Measurements from ENCODE around the gene TMOD1. TPM values are rescaled to one million over a fixed set of nuclear protein-coding genes. Genes with fewer than 3 reads are reported as not detected.

The TMOD1 gene
- total RNA-seq, 2 donors from 2014 or later: 7.0 to 8.0 TPM

DNA sequence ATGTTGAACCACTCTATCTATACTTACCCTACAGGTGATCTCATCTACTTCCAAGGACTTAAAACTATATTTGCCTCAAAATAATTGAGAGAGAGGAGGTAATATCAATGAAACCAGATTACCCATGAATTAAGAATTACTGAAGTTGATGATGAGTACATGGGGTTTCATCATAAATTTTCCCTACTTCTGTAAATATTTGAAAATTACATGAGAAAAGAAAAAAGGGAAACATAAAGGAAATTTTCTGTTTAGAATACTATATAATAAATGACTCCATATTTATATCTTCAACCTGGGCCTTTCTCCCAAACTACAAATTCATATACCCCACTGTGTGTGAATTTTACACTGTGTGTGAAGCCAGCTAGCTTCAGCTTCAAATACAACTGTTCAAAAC is 129.1 kb downstream of the TMOD1 start:
- no peaks in the 10 kb centered on the region for H3K4me1 ChIP-seq (replicated peaks)
- H3K36me3 ChIP-seq: no peaks in the 10 kb centered on the region
- no peak overlapping the region for H3K4me3 ChIP-seq
- DNase-seq (ENCODE audit: low spot score): no peak
- no peak overlapping the region for H3K27ac ChIP-seq
- H3K9me3 ChIP-seq: no peaks in the 10 kb centered on the region
- TF ChIP-seq POLR2AphosphoS5 (IDR thresholded peaks at IDR 0.05): no peak
- no peak for TF ChIP-seq POLR2A (IDR thresholded peaks at IDR 0.05)
- TF ChIP-seq, protein P1, sequence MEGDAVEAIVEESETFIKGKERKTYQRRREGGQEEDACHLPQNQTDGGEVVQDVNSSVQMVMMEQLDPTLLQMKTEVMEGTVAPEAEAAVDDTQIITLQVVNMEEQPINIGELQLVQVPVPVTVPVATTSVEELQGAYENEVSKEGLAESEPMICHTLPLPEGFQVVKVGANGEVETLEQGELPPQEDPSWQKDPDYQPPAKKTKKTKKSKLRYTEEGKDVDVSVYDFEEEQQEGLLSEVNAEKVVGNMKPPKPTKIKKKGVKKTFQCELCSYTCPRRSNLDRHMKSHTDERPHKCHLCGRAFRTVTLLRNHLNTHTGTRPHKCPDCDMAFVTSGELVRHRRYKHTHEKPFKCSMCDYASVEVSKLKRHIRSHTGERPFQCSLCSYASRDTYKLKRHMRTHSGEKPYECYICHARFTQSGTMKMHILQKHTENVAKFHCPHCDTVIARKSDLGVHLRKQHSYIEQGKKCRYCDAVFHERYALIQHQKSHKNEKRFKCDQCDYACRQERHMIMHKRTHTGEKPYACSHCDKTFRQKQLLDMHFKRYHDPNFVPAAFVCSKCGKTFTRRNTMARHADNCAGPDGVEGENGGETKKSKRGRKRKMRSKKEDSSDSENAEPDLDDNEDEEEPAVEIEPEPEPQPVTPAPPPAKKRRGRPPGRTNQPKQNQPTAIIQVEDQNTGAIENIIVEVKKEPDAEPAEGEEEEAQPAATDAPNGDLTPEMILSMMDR (IDR thresholded peaks at IDR 0.05): no peak
- H3K27me3 ChIP-seq (replicated peaks; ENCODE audit: insufficient read depth): no peaks in the 10 kb centered on the region
- intact Hi-C loops (cut with DNase I): no loop called here

DNA sequence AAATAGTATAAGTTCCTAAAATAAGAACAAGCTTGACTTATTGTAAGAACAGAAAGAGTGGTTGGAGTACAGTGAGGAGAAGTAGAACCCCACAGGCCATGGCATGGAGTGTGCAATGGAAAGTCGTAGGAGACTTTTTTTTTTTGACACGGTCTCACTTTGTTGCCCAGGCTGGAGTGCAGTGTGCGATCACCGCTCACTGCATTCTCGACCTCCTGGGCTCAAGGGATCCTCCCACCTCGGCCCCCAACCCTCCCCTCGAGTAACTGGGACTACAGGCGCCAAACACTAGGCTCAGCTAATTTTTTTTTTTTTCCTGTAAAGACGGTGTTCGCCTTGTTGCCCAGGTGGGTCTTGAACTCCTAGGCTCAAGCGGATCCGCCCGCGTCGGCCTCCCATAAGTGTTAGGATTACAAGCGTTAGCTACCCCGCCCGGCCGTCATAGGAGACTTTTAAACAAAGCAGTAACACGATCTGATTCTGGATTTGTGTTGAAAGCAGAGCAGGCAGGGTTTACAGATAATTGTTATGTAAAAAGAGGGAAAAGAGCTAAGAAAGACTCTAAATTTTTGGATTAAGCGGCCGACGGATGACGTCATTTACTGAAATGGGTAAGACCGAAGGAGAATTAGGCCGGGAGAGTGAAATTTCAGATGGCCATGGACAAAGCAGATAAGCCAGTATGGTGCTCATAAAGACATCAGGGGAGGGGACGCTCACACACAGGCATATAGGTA is 130.9 kb downstream of the TMOD1 start:
- no peak for TF ChIP-seq POLR2A (IDR thresholded peaks at IDR 0.05)
- TF ChIP-seq, protein P1 (IDR thresholded peaks at IDR 0.05): no peak
- Histone ChIP-seq H3K4me3 (peak overlapping the region; percentile 62 to 83), H3K9me3 (no peaks in the 10 kb centered on the region), H3K27me3 (replicated peaks; ENCODE audit: insufficient read depth) (no peaks in the 10 kb centered on the region), H3K36me3 (no peaks in the 10 kb centered on the region), H3K4me1 (replicated peaks) (no peaks in the 10 kb centered on the region), H3K27ac (peak overlapping the region; percentile 97 to 98)
- DNase-seq (ENCODE audit: low spot score): peak; percentile 42
- under 1% methylated on average over 27 of the region's 27 CpGs for WGBS
- intact Hi-C loops (cut with DNase I): no loop called here

DNA sequence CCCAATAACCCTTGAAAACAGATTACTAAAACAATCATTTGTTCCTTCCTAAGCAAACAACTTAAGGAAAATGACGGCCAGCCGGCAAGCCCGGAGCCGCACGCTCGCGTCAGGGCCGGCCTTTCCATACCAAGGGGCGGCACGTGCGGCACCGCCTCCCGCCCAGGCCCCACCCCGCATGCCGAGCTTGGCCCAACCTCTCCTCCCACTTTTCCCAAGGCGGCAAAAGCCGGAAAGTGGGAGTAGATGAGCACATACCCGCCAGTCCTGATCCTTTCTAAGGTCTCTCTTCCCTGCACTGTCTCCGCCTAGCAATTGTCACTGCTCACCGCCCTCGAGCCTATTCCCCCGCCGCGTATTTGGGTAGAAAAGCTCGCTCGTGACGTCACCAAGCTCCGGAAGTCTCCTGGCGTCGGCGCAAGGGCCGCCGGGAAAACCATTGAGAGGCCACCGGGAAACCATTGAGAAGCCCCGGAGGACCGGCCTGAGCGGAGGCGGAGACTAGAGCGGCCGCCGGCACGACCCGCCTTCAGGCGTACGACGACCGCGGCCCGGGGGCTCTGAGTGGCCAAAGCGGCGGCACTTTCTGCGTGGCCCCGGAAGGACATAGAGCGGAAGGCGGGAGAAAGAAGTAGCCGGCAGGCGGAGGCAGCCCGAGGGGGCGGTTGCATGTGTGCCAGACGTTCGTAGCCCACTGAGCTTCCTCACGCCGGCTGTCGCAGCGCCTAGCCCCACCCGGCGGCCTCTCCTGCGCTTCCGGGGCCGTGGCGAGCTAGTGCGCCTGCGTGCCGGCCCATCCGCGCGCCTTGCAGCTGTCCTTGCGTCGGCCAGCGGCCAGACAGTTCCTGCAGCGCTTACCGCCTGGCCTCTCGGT is 131.8 kb downstream of the TMOD1 start, which contains the start of the genes NCBP1 and TSTD2:
Gene NCBP1 (plus strand): TSS at position 837 of the 874 bp plus-strand sequence. CDS start 61 bp downstream, outside the sequence.
Gene TSTD2 (minus strand): TSS at position 384 of the 874 bp plus-strand sequence. CDS start 5,806 bp downstream, outside the sequence.
- Histone ChIP-seq H3K9me3 (no peaks in the 10 kb centered on the region), H3K27ac (peak within 1 kb of the TSS; percentile 97 to 98), H3K27me3 (replicated peaks; ENCODE audit: insufficient read depth) (no peaks in the 10 kb centered on the region), H3K36me3 (no peaks in the 10 kb centered on the region), H3K4me3 (peak within 1 kb of the TSS; percentile 62 to 83), H3K4me1 (replicated peaks) (no peaks in the 10 kb centered on the region)
- intact Hi-C loops (cut with DNase I): no loop called here
- peak; percentile 96 for DNase-seq (ENCODE audit: low spot score)
- TF ChIP-seq, protein P1 (IDR thresholded peaks at IDR 0.05): peak in 3 of 4 experiments; percentile 13 to 37 (median 19)
- peak; percentile 77 for TF ChIP-seq POLR2AphosphoS5 (IDR thresholded peaks at IDR 0.05)
- peak; percentile 83 for TF ChIP-seq POLR2A (IDR thresholded peaks at IDR 0.05)
- WGBS: under 1% methylated on average over 69 of the region's 83 CpGs

DNA sequence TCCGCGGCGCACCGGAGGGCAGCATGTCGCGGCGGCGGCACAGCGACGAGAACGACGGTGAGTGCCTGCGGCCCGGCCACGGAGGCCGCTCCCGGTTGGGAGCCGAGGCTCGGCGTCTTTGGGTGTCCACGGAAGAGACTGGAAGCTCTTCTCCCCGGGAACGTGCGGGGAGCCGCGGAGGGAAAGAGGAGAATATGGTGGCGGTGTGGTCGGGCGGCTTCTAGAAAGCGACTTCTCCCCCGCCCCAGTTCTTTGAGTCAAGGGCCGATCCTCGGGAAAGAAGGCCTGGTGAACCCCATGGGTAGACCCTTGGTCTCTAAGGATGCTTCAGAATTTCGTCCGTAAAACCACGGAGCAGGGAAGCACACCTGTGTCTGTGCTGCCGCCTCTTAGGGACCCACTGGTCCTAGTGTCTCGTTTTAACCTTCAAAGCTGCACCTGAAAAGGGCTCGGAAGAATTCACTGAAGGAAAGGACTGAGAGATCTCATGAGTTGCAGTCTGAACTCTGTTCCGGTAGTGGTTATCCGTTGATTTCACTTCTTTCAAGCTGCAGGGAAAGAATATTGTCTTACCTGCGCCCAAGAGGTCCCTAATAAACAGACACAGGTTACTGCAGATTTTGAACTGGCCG is 132.5 kb downstream of the TMOD1 start:
- Histone ChIP-seq H3K4me3 (peak overlapping the region; percentile 62 to 83), H3K9me3 (no peaks in the 10 kb centered on the region), H3K36me3 (no peaks in the 10 kb centered on the region), H3K4me1 (replicated peaks) (no peaks in the 10 kb centered on the region), H3K27ac (peak overlapping the region; percentile 97 to 98), H3K27me3 (replicated peaks; ENCODE audit: insufficient read depth) (no peaks in the 10 kb centered on the region)
- no peak for DNase-seq (ENCODE audit: low spot score)
- TF ChIP-seq POLR2A (IDR thresholded peaks at IDR 0.05): no peak
- TF ChIP-seq, protein P1 (IDR thresholded peaks at IDR 0.05): peak in 2 of 4 experiments; percentile 0 to 1
- intact Hi-C loops (cut with DNase I): no loop called here
- WGBS: under 1% methylated on average over 20 of the region's 43 CpGs
